CD4-positive, CD25-positive, alpha-beta regulatory T cell (primary cell): Measurements from ENCODE around the gene IGF1R. TPM values are rescaled to one million over a fixed set of nuclear protein-coding genes. Genes with fewer than 3 reads are reported as not detected.
"Not testable (repeated sequence)": the region's sequence is repeated elsewhere in the genome, so short reads cannot be mapped to it uniquely, and the experiment has no call there.

Experiments
- ATAC-seq, 2 donors: fragments of 150-1000 bp; cut with Tn5 transposase; one replicate each; pipeline ENCODE4 v1.10.0; 2021; ENCODE audit warnings: low read depth in 2 of 2, moderate number of reproducible peaks in 2 of 2, moderate library complexity in 1 of 2
- DNase-seq, 3 donors: peaks; one replicate each; pipeline versions ENCODE4 v3.0.0 to v3.0.0-alpha.2; 2012 to 2022; ENCODE audit warnings: mixed read lengths in 1 of 3
- H3K27ac ChIP-seq: one replicate; pipeline ENCODE4 v1.7.0; 2013; ENCODE audit warnings: mild to moderate bottlenecking, low read length; ENCODE audit not compliant: insufficient read depth, poor library complexity, severe bottlenecking
- H3K27me3 ChIP-seq: one replicate; pipeline ENCODE4 v1.7.0; 2013; ENCODE audit warnings: low read length; ENCODE audit not compliant: control insufficient read depth, insufficient read depth
- H3K36me3 ChIP-seq: one replicate; pipeline ENCODE4 v1.7.0; 2013; ENCODE audit warnings: mild to moderate bottlenecking, low read length, moderate library complexity; ENCODE audit not compliant: control insufficient read depth, insufficient read depth
- H3K4me1 ChIP-seq: 2 replicates; pipeline ENCODE4 v1.7.0; 2013; ENCODE audit warnings: mild to moderate bottlenecking, low read length; ENCODE audit not compliant: insufficient read depth, control insufficient read depth, poor library complexity, severe bottlenecking
- H3K4me3 ChIP-seq: one replicate; pipeline ENCODE4 v1.7.0; 2013; ENCODE audit warnings: low read depth, mild to moderate bottlenecking, low read length, moderate library complexity
- H3K9me3 ChIP-seq, 2 experiments: 1 replicate in 1 of 2; 2 replicates in 1 of 2; pipeline ENCODE4 v1.7.0; 2013; ENCODE audit warnings: low read length in 2 of 2, mild to moderate bottlenecking in 1 of 2, moderate library complexity in 1 of 2; ENCODE audit not compliant: control insufficient read depth in 2 of 2
- H3K27ac Mint-ChIP-seq, 3 donors: one replicate each; pipeline ENCODE4 v1.8.0; 2020 to 2022; ENCODE audit warnings: mild to moderate bottlenecking in 3 of 3, mixed read lengths in 3 of 3, moderate library complexity in 2 of 3
- H3K27me3 Mint-ChIP-seq: one replicate; pipeline ENCODE4 v1.8.0; 2022; ENCODE audit warnings: mild to moderate bottlenecking, mixed read lengths
- H3K36me3 Mint-ChIP-seq: one replicate; pipeline ENCODE4 v1.8.0; 2020; ENCODE audit warnings: mixed read lengths
- H3K4me1 Mint-ChIP-seq, 4 donors: one replicate each; pipeline ENCODE4 v1.8.0; 2020 to 2022; ENCODE audit warnings: mixed read lengths in 4 of 4, mild to moderate bottlenecking in 1 of 4
- H3K4me3 Mint-ChIP-seq, 4 donors: one replicate each; pipeline ENCODE4 v1.8.0; 2020 to 2022; ENCODE audit warnings: mild to moderate bottlenecking in 4 of 4, mixed read lengths in 4 of 4, moderate library complexity in 3 of 4
- H3K9me3 Mint-ChIP-seq, 7 donors: one replicate each; pipeline ENCODE4 v1.8.0; 2020 to 2022; ENCODE audit warnings: mixed read lengths in 7 of 7, mild to moderate bottlenecking in 3 of 7, moderate library complexity in 2 of 7
- polyA plus RNA-seq, 4 donors: library from polyadenylated mRNA; unstranded; fragments of 300-500 nt; fragmentation: Illumina TruSeq; gene quantifications; one replicate each; pipeline ENCODE4 v1.2.3, GENCODE V29; 2021
- total RNA-seq: library from RNA; stranded (reverse); gene quantifications from one replicate; pipeline ENCODE4 v1.2.3, GENCODE V29; 2022

IGF1R gene
- total and polyA plus RNA-seq, 5 donors from 2014 or later: 1.6 to 14.2 (median 3.6) TPM

DNA sequence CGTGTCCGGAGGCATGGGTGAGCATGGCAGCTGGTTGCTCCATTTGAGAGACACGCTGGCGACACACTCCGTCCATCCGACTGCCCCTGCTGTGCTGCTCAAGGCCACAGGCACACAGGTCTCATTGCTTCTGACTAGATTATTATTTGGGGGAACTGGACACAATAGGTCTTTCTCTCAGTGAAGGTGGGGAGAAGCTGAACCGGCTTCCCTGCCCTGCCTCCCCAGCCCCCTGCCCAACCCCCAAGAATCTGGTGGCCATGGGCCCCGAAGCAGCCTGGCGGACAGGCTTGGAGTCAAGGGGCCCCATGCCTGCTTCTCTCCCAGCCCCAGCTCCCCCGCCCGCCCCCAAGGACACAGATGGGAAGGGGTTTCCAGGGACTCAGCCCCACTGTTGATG lies 309.7 kb downstream of the IGF1R start:
- H3K36me3 ChIP-seq: no peaks in the 10 kb centered on the region
- H3K4me1 ChIP-seq: no peaks in the 10 kb centered on the region
- peaks cover 0 to 4% (median 0%) of the 10 kb centered on the region in 4 donors for H3K4me1 Mint-ChIP-seq
- H3K9me3 Mint-ChIP-seq: peaks cover 0 to 12% (median 1%) of the 10 kb centered on the region in 7 donors
- no peaks in the 10 kb centered on the region for H3K27me3 ChIP-seq
- H3K4me3 ChIP-seq: no peak overlapping the region
- DNase-seq (no peak), ATAC-seq (no peak)
- no peak overlapping the region for H3K4me3 Mint-ChIP-seq
- no peak overlapping the region for H3K27ac ChIP-seq
- peaks cover 39% of the 10 kb centered on the region for H3K36me3 Mint-ChIP-seq
- H3K9me3 ChIP-seq: peaks cover 0 to 6% of the 10 kb centered on the region in 2 experiments
- H3K27me3 Mint-ChIP-seq: no peaks in the 10 kb centered on the region
- H3K27ac Mint-ChIP-seq: no peak overlapping the region

DNA sequence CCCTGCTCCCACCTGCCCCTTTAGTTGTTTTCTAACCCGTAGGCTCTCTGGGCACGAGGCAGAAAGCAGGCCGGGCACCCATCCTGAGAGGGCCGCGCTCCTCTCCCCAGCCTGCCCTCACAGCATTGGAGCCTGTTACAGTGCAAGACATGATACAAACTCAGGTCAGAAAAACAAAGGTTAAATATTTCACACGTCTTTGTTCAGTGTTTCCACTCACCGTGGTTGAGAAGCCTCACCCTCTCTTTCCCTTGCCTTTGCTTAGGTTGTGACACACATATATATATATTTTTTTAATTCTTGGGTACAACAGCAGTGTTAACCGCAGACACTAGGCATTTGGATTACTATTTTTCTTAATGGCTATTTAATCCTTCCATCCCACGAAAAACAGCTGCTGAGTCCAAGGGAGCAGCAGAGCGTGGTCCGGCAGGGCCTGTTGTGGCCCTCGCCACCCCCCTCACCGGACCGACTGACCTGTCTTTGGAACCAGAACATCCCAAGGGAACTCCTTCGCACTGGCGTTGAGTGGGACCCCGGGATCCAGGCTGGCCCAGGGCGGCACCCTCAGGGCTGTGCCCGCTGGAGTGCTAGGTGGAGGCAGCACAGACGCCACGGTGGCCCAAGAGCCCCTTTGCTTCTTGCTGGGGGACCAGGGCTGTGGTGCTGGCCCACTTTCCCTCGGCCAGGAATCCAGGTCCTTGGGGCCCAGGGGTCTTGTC lies 310.7 kb downstream of the IGF1R start:
- H3K9me3 Mint-ChIP-seq: peaks cover 0 to 12% (median 1%) of the 10 kb centered on the region in 7 donors
- Histone ChIP-seq H3K27ac (no peak overlapping the region), H3K36me3 (no peaks in the 10 kb centered on the region), H3K4me1 (no peaks in the 10 kb centered on the region), H3K4me3 (no peak overlapping the region), H3K27me3 (no peaks in the 10 kb centered on the region), H3K9me3 (peaks cover 0 to 6% of the 10 kb centered on the region in 2 experiments)
- H3K27ac Mint-ChIP-seq: no peak overlapping the region
- H3K36me3 Mint-ChIP-seq: peaks cover 46% of the 10 kb centered on the region
- H3K4me3 Mint-ChIP-seq: no peak overlapping the region
- no peak for ATAC-seq
- no peaks in the 10 kb centered on the region for H3K27me3 Mint-ChIP-seq
- no peak for DNase-seq
- H3K4me1 Mint-ChIP-seq: no peaks in the 10 kb centered on the region

DNA sequence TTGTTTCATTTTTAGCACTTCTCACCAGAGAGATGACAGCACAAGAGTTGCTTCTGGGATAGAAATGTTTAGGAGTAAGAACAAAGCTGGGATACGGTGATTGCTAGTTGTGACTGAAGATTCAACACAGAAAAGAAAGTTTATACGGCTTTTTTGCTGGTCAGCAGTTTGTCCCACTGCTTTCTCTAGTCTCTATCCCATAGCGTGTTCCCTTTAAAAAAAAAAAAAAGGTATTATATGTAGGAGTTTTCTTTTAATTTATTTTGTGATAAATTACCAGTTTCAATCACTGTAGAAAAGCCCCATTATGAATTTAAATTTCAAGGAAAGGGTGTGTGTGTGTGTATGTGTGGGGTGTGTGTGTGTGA lies 311.3 kb downstream of the IGF1R start:
- Histone ChIP-seq H3K4me1 (no peaks in the 10 kb centered on the region), H3K27ac (no peak overlapping the region), H3K9me3 (peaks cover 0 to 6% of the 10 kb centered on the region in 2 experiments), H3K27me3 (no peaks in the 10 kb centered on the region), H3K36me3 (no peaks in the 10 kb centered on the region), H3K4me3 (no peak overlapping the region)
- Mint-ChIP-seq H3K9me3 (peaks cover 0 to 12% (median 1%) of the 10 kb centered on the region in 7 donors), H3K27me3 (no peaks in the 10 kb centered on the region), H3K27ac (no peak overlapping the region), H3K4me1 (no peaks in the 10 kb centered on the region), H3K36me3 (peaks cover 46% of the 10 kb centered on the region), H3K4me3 (no peak overlapping the region)
- DNase-seq (no peak), ATAC-seq (no peak)

DNA sequence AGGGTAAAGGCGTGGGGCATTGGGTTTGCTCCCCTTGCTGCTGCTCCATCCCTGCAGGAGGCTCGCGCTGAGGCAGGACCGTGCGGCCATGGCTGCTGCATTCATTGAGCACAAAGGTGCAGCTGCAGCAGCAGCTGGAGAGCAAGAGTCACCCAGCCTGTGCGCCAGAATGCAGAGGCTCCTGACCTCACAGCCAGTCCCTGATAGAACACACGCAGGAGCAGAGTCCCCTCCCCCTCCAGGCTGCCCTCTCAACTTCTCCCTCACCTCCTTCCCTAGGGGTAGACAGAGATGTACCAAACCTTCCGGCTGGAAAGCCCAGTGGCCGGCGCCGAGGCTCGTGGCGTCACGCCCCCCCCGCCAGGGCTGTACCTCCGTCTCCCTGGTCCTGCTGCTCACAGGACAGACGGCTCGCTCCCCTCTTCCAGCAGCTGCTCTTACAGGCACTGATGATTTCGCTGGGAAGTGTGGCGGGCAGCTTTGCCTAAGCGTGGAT lies 312.3 kb downstream of the IGF1R start:
- ATAC-seq (no peak), DNase-seq (no peak)
- no peaks in the 10 kb centered on the region for H3K4me1 ChIP-seq
- H3K4me1 Mint-ChIP-seq: no peaks in the 10 kb centered on the region
- peaks cover 0 to 12% (median 1%) of the 10 kb centered on the region in 7 donors for H3K9me3 Mint-ChIP-seq
- no peak overlapping the region for H3K4me3 Mint-ChIP-seq
- H3K36me3 Mint-ChIP-seq: peaks cover 46% of the 10 kb centered on the region
- peaks cover 0 to 6% of the 10 kb centered on the region in 2 experiments for H3K9me3 ChIP-seq
- no peak overlapping the region for H3K27ac ChIP-seq
- H3K27me3 Mint-ChIP-seq: no peaks in the 10 kb centered on the region
- no peaks in the 10 kb centered on the region for H3K27me3 ChIP-seq
- no peak overlapping the region for H3K4me3 ChIP-seq
- H3K27ac Mint-ChIP-seq: no peak overlapping the region
- no peaks in the 10 kb centered on the region for H3K36me3 ChIP-seq

DNA sequence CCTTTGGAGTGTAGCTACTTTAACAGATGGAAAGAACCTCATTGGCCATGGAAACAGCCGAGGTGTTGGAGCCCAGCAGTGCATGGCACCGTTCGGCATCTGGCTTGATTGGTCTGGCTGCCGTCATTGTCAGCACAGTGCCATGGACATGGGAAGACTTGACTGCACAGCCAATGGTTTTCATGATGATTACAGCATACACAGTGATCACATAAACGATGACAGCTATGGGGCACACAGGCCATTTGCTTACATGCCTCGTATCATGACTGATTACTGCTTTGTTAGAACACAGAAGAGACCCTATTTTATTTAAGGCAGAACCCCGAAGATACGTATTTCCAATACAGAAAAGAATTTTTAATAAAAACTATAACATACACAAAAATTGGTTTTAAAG lies 315.1 kb downstream of the IGF1R start:
- Histone ChIP-seq H3K27ac (no peak overlapping the region), H3K27me3 (no peaks in the 10 kb centered on the region), H3K36me3 (no peaks in the 10 kb centered on the region), H3K4me1 (no peaks in the 10 kb centered on the region), H3K9me3 (peaks cover 0 to 6% of the 10 kb centered on the region in 2 experiments), H3K4me3 (no peak overlapping the region)
- Mint-ChIP-seq H3K27ac (no peak overlapping the region), H3K4me3 (peak overlapping the region in 1 of 4 donors; percentile 43), H3K9me3 (peaks cover 0 to 14% (median 2%) of the 10 kb centered on the region in 7 donors), H3K27me3 (no peaks in the 10 kb centered on the region), H3K4me1 (no peaks in the 10 kb centered on the region), H3K36me3 (peaks cover 36% of the 10 kb centered on the region)
- DNase-seq (no peak), ATAC-seq (no peak)

DNA sequence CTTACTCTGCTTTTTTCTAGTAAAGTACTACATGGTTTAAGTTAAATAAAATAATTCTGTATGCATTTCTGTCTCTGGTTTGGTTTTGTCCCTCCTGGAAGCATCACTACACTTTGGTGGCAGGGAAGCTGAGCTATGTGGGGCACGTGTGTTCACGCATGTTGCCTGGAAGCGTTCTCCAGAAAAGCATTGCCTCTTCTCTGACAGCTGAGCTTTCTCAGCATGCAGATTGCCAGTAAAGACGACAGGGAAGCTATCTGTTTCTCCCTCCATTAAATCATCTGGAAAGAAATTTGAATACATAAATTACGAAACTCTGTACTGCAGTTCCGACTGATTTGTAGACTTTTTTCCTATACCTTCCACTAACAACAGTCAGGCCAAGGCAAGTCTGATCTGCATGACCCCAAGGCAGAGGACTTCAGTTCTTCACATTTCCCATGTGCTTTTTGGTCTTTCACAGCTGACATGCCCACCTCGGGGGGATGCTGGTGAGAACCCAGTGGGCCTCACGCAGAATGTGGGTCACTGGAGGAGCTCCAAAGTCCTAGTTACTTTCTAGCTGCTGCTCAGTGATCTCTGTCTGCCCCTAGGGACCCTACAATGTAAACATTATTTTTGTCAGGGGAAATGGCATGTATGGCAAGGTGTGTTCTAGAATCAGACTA lies 316.3 kb downstream of the IGF1R start:
- Mint-ChIP-seq H3K4me1 (no peaks in the 10 kb centered on the region), H3K27ac (no peak overlapping the region), H3K27me3 (no peaks in the 10 kb centered on the region), H3K4me3 (peak overlapping the region in 1 of 4 donors; percentile 54), H3K9me3 (peaks cover 0 to 14% (median 2%) of the 10 kb centered on the region in 7 donors), H3K36me3 (peaks cover 34% of the 10 kb centered on the region)
- no peaks in the 10 kb centered on the region for H3K4me1 ChIP-seq
- DNase-seq: no peak
- ATAC-seq: no peak
- H3K27me3 ChIP-seq: no peaks in the 10 kb centered on the region
- H3K27ac ChIP-seq: no peak overlapping the region
- H3K4me3 ChIP-seq: no peak overlapping the region
- no peaks in the 10 kb centered on the region for H3K36me3 ChIP-seq
- H3K9me3 ChIP-seq: peaks cover 0 to 6% of the 10 kb centered on the region in 2 experiments

DNA sequence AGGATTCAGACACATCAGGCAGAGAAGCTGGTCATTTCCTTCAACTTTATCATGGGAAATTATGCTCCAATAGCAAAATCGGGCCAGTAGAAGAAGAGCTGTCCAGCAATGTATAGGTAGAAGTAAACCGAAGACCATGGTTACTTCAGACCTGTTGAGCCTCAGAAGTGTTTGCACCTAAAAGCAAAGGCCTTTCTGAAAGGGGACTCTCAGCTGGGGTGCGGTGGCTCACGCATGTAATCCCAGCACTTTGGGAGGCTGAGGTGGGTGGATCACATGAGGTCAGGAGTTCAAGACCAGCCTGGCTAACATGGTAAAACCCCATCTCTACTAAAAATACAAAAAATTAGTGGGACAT lies 316.8 kb downstream of the IGF1R start:
- H3K27ac ChIP-seq, H3K4me3 ChIP-seq, H3K27ac Mint-ChIP-seq, ATAC-seq, DNase-seq, H3K4me1 Mint-ChIP-seq, H3K9me3 ChIP-seq, H3K4me1 ChIP-seq, H3K36me3 ChIP-seq, H3K27me3 Mint-ChIP-seq, H3K27me3 ChIP-seq: not testable (repeated sequence)
- H3K9me3 Mint-ChIP-seq: peaks cover 0 to 14% (median 2%) of the 10 kb centered on the region in 7 donors
- peaks cover 34% of the 10 kb centered on the region for H3K36me3 Mint-ChIP-seq
- H3K4me3 Mint-ChIP-seq: peak overlapping the region in 1 of 4 donors; percentile 54
